ENCODE data around the gene SELENOF.
A peak's percentile ranks its signal among the peaks of the same experiment; 100 is the strongest.

SELENOF gene
- 63.8 to 71.8 (median 65.4) reads per million in 3 donors for total RNA-seq

DNA sequence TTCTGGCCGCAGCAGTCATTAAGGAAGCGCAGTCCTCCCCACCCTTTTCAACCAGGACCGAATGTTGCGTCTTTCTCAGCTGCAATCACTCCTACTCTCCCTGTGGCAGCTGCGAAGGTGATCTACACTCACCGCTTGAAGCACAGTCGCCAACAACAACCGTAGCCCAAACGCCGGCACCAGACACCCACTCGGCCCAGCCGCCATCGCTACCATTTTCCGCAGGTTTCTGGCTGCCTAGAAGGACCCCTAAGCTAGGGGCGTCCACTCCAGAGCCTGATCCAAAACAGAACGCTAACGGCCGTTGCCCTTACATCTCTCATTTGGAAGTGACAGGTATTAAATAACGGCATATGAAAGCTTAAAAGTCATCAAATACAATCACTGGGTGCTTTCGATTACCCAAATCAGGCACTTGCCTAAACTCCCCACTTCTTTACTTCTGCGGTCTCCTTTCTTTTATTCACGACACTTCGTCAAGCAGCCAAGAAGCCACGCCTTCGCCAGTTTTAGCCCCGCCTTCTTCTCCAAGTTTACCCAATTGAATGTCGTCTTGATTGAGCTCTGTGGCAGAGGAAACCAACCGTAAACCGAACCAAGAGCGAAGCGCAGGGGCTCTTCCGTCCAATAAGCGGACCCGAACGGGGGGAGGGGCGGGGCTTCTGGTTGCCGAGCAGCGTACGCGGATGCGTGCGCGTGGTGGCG, at the start of gene SELENOF:
Gene SELENOF, minus strand, starts transcription at position 231 of the 705 bp plus-strand sequence. Its CDS starts 15 bp downstream, at position 216.
- peak within 1 kb of the TSS; percentile 100 for H3K4me3 ChIP-seq (ENCODE audit: insufficient read depth, low read depth, low read length, poor library complexity, severe bottlenecking)
- peaks cover 13% of the 10 kb centered on the region for H3K36me3 ChIP-seq (ENCODE audit: control insufficient read depth, insufficient read depth, low read length)
- DNase-seq = peak; percentile 98 to 99 (median 99)
- H3K4me1 ChIP-seq (ENCODE audit: control insufficient read depth, insufficient read depth, low read length, poor library complexity, severe bottlenecking) = peaks cover 20% of the 10 kb centered on the region
- H3K27ac ChIP-seq (ENCODE audit: insufficient read depth, low read length, poor library complexity, severe bottlenecking) = peak within 1 kb of the TSS; percentile 97
- no peaks in the 10 kb centered on the region for H3K9me3 ChIP-seq (ENCODE audit: control insufficient read depth, low read length)
- no peaks in the 10 kb centered on the region for H3K27me3 ChIP-seq (replicated peaks; ENCODE audit: control insufficient read depth, insufficient read depth, low read length, poor library complexity, severe bottlenecking)

DNA sequence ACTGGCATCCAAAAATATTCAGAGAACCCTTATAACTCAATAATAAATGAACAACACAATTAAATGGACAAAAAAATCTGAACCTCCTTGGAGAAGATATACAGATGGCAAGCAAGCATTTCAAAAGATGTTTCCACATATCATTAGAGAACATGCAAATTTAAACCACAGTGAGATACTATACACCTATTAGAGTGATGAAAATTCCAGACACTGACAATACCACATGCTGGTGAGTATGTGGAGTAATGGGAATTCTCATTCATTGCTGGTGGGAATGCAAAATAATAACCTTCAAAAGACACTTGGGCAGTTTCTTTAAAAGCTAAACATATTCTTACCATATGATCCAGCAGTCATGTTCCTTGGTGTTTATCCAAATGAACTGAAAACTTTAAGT, 46.6 kb upstream of the SELENOF start:
- no peak overlapping the region for H3K27ac ChIP-seq (ENCODE audit: insufficient read depth, low read length, poor library complexity, severe bottlenecking)
- no peaks in the 10 kb centered on the region for H3K9me3 ChIP-seq (ENCODE audit: control insufficient read depth, low read length)
- no peak for DNase-seq
- no peaks in the 10 kb centered on the region for H3K27me3 ChIP-seq (replicated peaks; ENCODE audit: control insufficient read depth, insufficient read depth, low read length, poor library complexity, severe bottlenecking)
- H3K4me3 ChIP-seq (ENCODE audit: insufficient read depth, low read depth, low read length, poor library complexity, severe bottlenecking) = no peak overlapping the region
- H3K4me1 ChIP-seq (ENCODE audit: control insufficient read depth, insufficient read depth, low read length, poor library complexity, severe bottlenecking) = no peaks in the 10 kb centered on the region
- H3K36me3 ChIP-seq (ENCODE audit: control insufficient read depth, insufficient read depth, low read length) = no peaks in the 10 kb centered on the region

DNA sequence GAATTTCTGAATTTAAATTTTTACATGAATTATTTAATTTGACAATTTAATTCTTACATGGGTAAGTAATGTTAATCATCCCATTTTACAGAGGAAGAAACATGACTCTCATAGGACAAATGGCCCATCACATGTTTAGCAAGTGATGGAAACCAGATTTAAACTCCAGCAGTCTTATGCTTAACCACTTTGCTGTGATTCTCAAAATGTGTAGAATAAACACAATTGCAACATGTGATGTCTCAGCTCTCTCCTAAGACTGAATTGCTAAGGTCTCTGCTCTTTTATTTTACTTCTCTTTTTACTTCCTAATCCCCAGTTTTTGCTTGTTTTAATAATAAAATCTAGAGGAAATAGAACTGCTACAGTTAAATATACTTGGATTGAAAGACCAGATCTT, 43.3 kb upstream of the SELENOF start:
- Histone ChIP-seq H3K4me3 (ENCODE audit: insufficient read depth, low read depth, low read length, poor library complexity, severe bottlenecking) (no peak overlapping the region), H3K4me1 (ENCODE audit: control insufficient read depth, insufficient read depth, low read length, poor library complexity, severe bottlenecking) (no peaks in the 10 kb centered on the region), H3K27ac (ENCODE audit: insufficient read depth, low read length, poor library complexity, severe bottlenecking) (no peak overlapping the region), H3K9me3 (ENCODE audit: control insufficient read depth, low read length) (no peaks in the 10 kb centered on the region), H3K36me3 (ENCODE audit: control insufficient read depth, insufficient read depth, low read length) (no peaks in the 10 kb centered on the region), H3K27me3 (replicated peaks; ENCODE audit: control insufficient read depth, insufficient read depth, low read length, poor library complexity, severe bottlenecking) (no peaks in the 10 kb centered on the region)
- DNase-seq = no peak

DNA sequence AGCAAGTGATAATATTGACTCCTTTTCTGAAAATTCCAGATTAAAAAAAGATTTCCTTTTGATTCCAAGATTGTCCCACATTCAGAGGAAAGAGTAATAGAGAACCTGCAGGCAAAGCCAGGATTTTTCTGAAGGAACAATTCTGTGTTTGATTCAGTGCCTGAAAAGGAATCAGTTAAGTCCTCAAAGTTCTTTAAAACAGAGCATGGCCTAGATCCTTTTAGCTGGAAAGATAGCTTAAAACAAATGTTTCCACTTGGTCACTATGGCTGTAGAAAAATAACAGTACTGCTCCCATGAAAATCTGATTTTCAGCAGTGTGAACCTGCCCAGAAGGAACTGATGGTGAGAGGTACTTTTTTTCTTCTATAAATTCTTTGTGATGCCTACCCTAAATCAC, 42.3 kb upstream of the SELENOF start:
- H3K36me3 ChIP-seq (ENCODE audit: control insufficient read depth, insufficient read depth, low read length) = no peaks in the 10 kb centered on the region
- H3K4me3 ChIP-seq (ENCODE audit: insufficient read depth, low read depth, low read length, poor library complexity, severe bottlenecking) = no peak overlapping the region
- no peak for DNase-seq
- H3K9me3 ChIP-seq (ENCODE audit: control insufficient read depth, low read length) = no peaks in the 10 kb centered on the region
- H3K27ac ChIP-seq (ENCODE audit: insufficient read depth, low read length, poor library complexity, severe bottlenecking) = no peak overlapping the region
- no peaks in the 10 kb centered on the region for H3K4me1 ChIP-seq (ENCODE audit: control insufficient read depth, insufficient read depth, low read length, poor library complexity, severe bottlenecking)
- no peaks in the 10 kb centered on the region for H3K27me3 ChIP-seq (replicated peaks; ENCODE audit: control insufficient read depth, insufficient read depth, low read length, poor library complexity, severe bottlenecking)

DNA sequence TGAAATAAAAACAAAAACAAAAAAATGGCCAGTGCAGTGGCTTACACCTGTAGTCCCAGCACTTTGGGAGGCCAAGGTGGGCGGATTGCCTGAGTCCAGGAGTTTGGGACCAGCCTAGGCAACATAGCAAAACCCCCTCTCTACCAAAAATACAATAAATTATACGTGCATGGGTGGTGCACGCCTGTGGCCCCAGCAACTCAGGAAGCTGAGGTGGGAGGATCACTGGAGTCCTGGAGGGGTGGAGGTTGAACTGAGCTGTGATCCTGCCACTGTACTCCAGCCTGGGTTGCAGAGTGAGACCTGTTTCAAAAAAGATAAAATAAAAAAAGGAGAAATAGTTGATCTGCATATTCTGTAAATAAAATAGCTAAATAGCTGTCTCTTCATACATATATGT, 41.8 kb upstream of the SELENOF start:
- H3K27ac ChIP-seq (ENCODE audit: insufficient read depth, low read length, poor library complexity, severe bottlenecking) = no peak overlapping the region
- no peaks in the 10 kb centered on the region for H3K4me1 ChIP-seq (ENCODE audit: control insufficient read depth, insufficient read depth, low read length, poor library complexity, severe bottlenecking)
- H3K9me3 ChIP-seq (ENCODE audit: control insufficient read depth, low read length) = no peaks in the 10 kb centered on the region
- no peaks in the 10 kb centered on the region for H3K36me3 ChIP-seq (ENCODE audit: control insufficient read depth, insufficient read depth, low read length)
- no peak overlapping the region for H3K4me3 ChIP-seq (ENCODE audit: insufficient read depth, low read depth, low read length, poor library complexity, severe bottlenecking)
- DNase-seq = no peak
- no peaks in the 10 kb centered on the region for H3K27me3 ChIP-seq (replicated peaks; ENCODE audit: control insufficient read depth, insufficient read depth, low read length, poor library complexity, severe bottlenecking)

DNA sequence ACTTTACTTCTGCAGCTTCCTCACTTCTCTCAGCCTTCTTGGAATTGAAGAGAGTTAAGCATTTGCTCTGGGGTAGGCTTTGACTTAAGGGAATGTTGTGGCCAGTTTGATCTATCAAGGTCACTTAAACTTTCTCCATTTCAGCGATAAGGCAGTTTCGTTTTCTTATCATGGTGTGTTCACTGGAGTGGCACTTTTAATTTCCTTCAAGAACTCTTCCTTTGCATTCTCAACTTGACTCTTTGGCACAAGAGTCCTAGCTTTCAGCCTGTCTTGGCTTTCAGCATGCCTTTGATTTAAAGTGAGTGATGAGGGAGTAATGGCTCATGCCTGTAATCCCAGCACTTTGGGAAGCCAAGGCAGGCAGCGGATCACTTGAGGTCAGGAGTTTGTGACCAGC, 39.2 kb upstream of the SELENOF start:
- Histone ChIP-seq H3K4me3 (ENCODE audit: insufficient read depth, low read depth, low read length, poor library complexity, severe bottlenecking) (no peak overlapping the region), H3K27me3 (replicated peaks; ENCODE audit: control insufficient read depth, insufficient read depth, low read length, poor library complexity, severe bottlenecking) (no peaks in the 10 kb centered on the region), H3K9me3 (ENCODE audit: control insufficient read depth, low read length) (no peaks in the 10 kb centered on the region), H3K36me3 (ENCODE audit: control insufficient read depth, insufficient read depth, low read length) (no peaks in the 10 kb centered on the region), H3K27ac (ENCODE audit: insufficient read depth, low read length, poor library complexity, severe bottlenecking) (no peak overlapping the region), H3K4me1 (ENCODE audit: control insufficient read depth, insufficient read depth, low read length, poor library complexity, severe bottlenecking) (no peaks in the 10 kb centered on the region)
- DNase-seq = no peak

DNA sequence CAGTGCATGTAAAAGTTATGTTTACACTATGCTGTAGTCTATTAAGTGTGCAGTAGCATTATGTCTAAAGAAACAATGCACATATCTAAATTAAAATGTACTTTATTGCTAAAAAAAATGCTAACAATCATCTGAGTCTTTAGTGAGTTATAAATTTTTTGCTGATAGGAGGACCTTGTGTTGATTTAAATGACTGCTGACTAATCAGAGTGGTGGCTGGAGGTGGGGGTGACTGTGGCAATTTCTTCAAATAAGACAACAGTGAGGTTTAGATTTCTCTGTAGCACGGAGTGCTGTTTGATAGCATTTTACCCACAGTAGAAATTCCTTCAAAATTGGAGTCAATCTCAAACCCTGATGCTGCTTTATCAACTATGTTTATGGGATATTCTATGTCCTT, 37.5 kb upstream of the SELENOF start:
- Histone ChIP-seq H3K4me3 (ENCODE audit: insufficient read depth, low read depth, low read length, poor library complexity, severe bottlenecking) (no peak overlapping the region), H3K4me1 (ENCODE audit: control insufficient read depth, insufficient read depth, low read length, poor library complexity, severe bottlenecking) (no peaks in the 10 kb centered on the region)

DNA sequence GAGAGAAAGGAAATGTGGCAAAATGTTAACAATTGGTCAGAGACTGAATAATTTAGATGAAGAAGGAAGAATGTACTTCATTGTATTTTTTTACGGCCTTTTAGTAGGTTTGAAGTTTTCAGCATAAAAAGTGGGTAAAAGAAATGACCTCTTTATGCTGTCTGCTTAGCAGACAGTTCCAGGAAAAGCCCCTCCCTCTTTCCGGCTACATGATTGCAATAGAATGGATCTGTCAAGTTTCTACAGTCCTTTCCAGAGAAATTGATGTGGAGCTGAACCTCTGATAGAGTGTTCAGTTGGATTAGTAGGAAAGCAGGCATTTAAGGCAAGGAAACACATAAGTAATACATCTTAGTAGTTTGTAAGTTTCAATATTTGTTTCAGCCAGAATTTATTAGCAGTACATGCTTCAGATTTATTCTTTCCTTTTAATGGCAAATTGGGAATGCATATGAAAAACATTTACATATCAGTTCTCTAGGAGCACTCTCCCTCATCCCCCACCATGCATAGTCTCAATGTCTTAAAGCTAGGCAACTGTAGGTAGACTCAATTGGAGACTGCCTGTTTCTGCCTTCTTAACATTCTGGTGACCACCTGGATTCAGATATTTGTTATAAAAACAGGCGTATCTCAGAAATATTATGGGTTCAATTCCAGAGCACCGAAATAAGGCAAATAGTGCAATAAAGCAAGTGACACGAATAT, 36.9 kb upstream of the SELENOF start:
- DNase-seq = no peak
- no peaks in the 10 kb centered on the region for H3K9me3 ChIP-seq (ENCODE audit: control insufficient read depth, low read length)
- no peaks in the 10 kb centered on the region for H3K36me3 ChIP-seq (ENCODE audit: control insufficient read depth, insufficient read depth, low read length)
- no peak overlapping the region for H3K27ac ChIP-seq (ENCODE audit: insufficient read depth, low read length, poor library complexity, severe bottlenecking)
- H3K4me1 ChIP-seq (ENCODE audit: control insufficient read depth, insufficient read depth, low read length, poor library complexity, severe bottlenecking) = no peaks in the 10 kb centered on the region
- H3K4me3 ChIP-seq (ENCODE audit: insufficient read depth, low read depth, low read length, poor library complexity, severe bottlenecking) = no peak overlapping the region
- H3K27me3 ChIP-seq (replicated peaks; ENCODE audit: control insufficient read depth, insufficient read depth, low read length, poor library complexity, severe bottlenecking) = no peaks in the 10 kb centered on the region

More for the DNA sequence above, 37.5 kb upstream of the SELENOF start:
- no peaks in the 10 kb centered on the region for H3K9me3 ChIP-seq (ENCODE audit: control insufficient read depth, low read length)
- H3K27me3 ChIP-seq (replicated peaks; ENCODE audit: control insufficient read depth, insufficient read depth, low read length, poor library complexity, severe bottlenecking) = no peaks in the 10 kb centered on the region
- no peaks in the 10 kb centered on the region for H3K36me3 ChIP-seq (ENCODE audit: control insufficient read depth, insufficient read depth, low read length)
- no peak for DNase-seq
- H3K27ac ChIP-seq (ENCODE audit: insufficient read depth, low read length, poor library complexity, severe bottlenecking) = no peak overlapping the region

DNA sequence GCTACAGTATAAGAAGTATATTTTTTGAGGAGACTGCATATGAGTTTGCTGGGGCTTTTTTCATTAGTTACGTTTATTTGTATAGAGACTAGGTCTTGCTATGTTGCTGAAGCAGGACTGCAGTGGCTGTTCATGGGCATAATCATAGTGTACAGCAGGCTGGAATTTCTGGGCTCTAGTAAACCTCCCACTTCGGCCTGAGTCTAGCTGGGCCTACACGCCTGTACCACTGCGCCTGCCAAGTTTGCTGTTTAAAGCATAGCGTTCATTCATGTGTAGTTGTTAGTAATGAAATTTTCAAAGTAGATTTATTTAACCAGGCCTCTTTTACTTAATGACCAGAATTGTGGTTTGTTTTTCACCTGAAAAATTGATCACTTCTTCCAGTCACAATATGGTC, 34.3 kb upstream of the SELENOF start:
- Histone ChIP-seq H3K4me3 (ENCODE audit: insufficient read depth, low read depth, low read length, poor library complexity, severe bottlenecking) (no peak overlapping the region), H3K9me3 (ENCODE audit: control insufficient read depth, low read length) (no peaks in the 10 kb centered on the region), H3K4me1 (ENCODE audit: control insufficient read depth, insufficient read depth, low read length, poor library complexity, severe bottlenecking) (no peaks in the 10 kb centered on the region), H3K27me3 (replicated peaks; ENCODE audit: control insufficient read depth, insufficient read depth, low read length, poor library complexity, severe bottlenecking) (no peaks in the 10 kb centered on the region), H3K27ac (ENCODE audit: insufficient read depth, low read length, poor library complexity, severe bottlenecking) (no peak overlapping the region), H3K36me3 (ENCODE audit: control insufficient read depth, insufficient read depth, low read length) (no peaks in the 10 kb centered on the region)
- DNase-seq = no peak

DNA sequence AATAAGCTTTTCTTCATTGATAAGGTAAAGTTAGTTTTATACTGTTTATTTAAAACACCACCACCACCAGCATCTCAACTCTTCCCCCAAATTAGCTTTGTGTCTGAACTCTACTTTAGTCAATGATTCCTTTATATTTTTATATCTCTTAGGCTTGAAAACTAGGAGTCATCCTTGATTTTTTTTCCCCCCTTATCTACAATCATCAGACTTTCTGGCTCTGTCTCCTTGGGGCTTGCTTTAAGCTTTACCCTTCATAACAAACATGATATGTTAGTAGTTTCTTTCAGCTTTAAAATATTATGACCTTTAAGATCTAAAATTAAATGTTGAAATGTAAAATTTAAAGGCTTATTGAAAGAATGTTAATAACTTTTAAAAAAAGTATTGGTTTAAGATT, 28.8 kb upstream of the SELENOF start:
- Histone ChIP-seq H3K9me3 (ENCODE audit: control insufficient read depth, low read length) (no peaks in the 10 kb centered on the region), H3K27me3 (replicated peaks; ENCODE audit: control insufficient read depth, insufficient read depth, low read length, poor library complexity, severe bottlenecking) (no peaks in the 10 kb centered on the region), H3K4me3 (ENCODE audit: insufficient read depth, low read depth, low read length, poor library complexity, severe bottlenecking) (no peak overlapping the region), H3K27ac (ENCODE audit: insufficient read depth, low read length, poor library complexity, severe bottlenecking) (no peak overlapping the region), H3K4me1 (ENCODE audit: control insufficient read depth, insufficient read depth, low read length, poor library complexity, severe bottlenecking) (no peaks in the 10 kb centered on the region), H3K36me3 (ENCODE audit: control insufficient read depth, insufficient read depth, low read length) (no peaks in the 10 kb centered on the region)
- no peak for DNase-seq
